Fibroblast of mammary gland (primary cell): Measurements from ENCODE around the gene ERFE.
A peak's percentile ranks its signal among the peaks of the same experiment; 100 is the strongest.

ENCODE experiments used
- DNase-seq: peaks from one replicate; pipeline ENCODE4 v3.0.0-alpha.2; 2010; ENCODE audit warnings: low read depth
- H3K4me3 ChIP-seq: 2 replicates; pipeline ENCODE4 v1.5.1; 2011; ENCODE audit warnings: low read depth, mild to moderate bottlenecking, low read length, moderate library complexity; ENCODE audit not compliant: control insufficient read depth
- TF ChIP-seq, protein P1 (sequence below): conservative IDR thresholded peaks from 2 replicates; pipeline ENCODE4 v1.5.1; 2011; ENCODE audit warnings: low read depth, low read length, inconsistent platforms; ENCODE audit not compliant: control insufficient read depth, insufficient read depth

The ERFE gene

DNA sequence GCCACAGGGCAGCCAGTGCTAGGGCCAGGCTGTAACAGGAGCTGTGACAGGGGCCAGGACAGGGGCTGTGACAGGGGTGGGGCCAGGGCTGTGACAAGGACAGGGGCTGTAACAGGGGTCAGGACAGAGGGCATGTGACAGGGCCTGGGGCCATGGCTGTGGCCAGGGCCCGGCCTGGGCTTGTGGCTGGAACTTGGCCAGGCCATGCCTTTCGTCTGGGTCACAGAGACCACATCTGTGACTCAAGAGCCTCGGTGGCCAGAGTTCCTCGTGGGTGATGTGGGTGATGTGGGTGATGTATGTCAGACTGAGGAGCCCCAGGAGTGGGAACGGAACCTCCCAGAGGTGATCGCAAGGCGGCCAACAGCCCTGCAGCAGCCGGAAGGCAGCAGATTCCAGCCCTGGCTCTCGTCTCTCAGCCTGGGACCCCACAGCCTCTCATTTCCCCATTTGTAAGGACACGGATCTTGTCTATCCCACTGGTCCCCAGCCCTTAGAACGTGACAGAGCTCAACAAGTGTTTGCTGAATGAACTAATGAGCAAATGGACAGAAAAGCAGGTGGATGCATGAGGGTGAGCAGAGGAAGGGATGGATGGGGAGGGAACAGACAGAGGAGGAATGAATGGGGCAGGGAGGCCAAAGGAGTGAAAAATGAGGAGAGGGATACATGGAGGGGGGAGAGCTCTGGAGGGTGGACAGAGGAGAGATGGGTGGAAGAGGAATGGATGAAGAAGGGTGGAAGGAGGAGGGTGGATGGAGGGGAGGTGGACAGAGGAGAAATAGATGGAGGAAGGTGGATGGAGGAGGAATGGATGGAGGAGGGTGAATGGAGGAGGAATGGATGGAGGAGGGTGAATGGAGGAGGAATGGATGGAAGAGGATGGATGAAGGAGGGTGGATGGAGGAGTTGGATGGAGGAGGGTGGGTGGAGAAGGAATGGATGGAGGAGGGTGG lies 41.3 kb upstream of the ERFE start:
- TF ChIP-seq, protein P1, sequence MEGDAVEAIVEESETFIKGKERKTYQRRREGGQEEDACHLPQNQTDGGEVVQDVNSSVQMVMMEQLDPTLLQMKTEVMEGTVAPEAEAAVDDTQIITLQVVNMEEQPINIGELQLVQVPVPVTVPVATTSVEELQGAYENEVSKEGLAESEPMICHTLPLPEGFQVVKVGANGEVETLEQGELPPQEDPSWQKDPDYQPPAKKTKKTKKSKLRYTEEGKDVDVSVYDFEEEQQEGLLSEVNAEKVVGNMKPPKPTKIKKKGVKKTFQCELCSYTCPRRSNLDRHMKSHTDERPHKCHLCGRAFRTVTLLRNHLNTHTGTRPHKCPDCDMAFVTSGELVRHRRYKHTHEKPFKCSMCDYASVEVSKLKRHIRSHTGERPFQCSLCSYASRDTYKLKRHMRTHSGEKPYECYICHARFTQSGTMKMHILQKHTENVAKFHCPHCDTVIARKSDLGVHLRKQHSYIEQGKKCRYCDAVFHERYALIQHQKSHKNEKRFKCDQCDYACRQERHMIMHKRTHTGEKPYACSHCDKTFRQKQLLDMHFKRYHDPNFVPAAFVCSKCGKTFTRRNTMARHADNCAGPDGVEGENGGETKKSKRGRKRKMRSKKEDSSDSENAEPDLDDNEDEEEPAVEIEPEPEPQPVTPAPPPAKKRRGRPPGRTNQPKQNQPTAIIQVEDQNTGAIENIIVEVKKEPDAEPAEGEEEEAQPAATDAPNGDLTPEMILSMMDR: no peak
- H3K4me3 ChIP-seq: no peak overlapping the region
- DNase-seq: peak; percentile 20

DNA sequence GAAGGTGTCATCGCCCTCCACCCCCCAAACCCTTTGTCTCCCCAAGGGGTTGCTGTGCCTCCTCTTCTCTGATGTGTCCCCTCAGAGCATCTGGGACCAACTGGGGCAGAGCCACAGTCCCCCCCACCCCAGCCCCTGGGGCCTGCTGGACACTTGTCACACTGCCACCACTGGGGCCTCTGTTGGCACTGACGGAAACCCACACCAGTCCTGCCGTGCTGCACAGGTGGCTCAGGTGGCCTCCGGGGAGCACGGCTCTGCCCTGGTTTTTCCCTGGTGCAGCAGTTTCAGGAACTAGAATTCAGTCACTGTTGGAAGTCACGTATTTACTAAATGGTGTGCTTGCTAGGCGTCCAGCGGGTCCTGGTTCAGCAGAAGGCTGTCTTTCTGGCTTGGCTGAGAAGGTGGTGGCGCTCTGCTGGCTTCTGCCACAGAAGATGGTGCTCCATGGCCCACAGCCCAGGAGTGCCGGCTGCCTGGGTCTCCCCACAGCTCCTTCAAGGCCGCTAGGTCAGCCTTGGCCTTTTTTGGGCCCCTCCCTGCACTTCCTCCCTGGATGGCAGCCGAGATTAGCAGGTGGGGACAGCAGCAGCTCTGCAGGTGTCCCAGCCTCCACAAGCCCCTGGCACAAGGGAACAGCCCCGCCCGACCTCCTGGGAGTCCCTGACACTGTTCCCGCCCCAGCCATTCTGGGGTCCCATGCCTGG lies 38.9 kb upstream of the ERFE start:
- TF ChIP-seq, protein P1: no peak
- DNase-seq: no peak
- no peak overlapping the region for H3K4me3 ChIP-seq

DNA sequence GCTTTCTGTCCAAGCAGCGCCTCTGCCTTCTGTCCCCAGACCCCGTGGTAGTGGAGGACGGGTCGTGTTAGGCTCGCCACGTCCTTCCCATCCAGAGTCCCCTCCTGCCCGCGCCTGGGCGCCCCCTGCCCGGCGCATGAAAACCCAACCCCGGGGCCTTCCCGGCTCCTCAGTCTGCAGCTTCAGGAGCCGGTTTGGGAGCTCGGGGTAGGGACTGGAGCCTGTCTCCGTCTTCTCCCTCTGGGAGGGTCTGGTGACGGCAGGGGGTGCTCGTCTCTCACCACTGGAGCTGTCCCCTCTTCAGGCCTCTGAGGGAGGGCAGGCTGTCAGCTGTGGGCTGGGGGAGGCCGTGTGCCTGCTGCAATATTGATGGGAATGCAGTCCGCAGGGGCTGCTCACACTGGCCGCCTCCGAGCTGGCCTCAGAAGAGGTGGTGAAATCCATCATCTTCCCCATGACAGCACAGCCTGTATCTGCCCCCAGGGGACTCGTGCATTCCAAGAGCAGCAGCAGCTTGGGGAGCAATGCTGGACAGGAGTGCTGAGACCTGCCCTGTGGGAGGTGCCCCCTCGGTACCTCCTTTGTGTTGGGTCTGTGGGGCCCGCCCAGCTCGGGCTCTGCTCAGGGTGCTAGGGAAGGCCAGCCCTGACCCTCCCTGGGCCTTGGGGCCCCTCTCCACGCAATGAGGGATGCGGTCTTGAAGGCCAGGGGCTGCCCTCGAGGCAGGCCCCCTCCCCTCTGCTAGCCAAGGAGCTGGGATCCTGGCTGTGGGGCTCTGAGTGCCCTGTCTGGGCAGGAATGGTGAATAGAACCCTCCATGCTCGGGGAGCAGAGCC lies 38.1 kb upstream of the ERFE start:
- DNase-seq: no peak
- TF ChIP-seq, protein P1: no peak
- no peak overlapping the region for H3K4me3 ChIP-seq

DNA sequence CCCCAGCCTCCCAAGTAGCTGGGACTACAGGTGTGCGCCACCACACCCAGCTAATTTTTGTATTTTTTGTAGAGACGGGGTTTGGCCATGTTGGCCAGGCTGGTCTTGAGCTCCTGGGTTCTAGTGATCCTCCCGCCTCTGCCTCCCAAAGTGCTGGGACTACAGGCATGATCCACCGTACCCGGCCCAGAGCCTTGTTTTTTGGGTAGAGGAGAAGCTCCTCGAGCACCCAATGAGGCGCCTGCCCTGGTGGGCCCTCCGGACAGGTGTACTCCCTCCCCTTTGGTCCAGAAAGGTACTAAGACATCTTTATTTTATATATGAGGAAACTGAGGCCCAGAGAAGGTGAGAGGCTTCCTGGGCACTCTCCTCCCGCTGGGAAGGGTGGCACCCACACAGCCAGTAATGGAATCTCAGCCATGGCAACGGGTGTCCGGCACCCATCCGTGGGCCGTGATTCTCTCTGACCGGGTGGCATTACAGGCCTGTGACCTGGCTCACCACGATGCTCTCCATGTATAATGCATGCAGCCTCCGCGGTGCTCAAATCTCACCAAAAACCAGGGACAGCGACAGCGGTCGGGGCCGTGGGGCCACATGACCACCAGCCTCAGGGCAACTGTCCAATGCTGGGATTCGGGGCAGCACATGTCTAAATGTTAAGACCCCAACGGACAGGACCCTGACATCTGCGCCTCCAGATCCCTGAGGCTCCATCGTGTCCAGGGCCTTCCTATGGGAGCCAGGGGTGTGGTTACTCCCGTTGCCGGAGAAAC lies 37.1 kb upstream of the ERFE start:
- DNase-seq: no peak
- H3K4me3 ChIP-seq: no peak overlapping the region
- TF ChIP-seq, protein P1: no peak

DNA sequence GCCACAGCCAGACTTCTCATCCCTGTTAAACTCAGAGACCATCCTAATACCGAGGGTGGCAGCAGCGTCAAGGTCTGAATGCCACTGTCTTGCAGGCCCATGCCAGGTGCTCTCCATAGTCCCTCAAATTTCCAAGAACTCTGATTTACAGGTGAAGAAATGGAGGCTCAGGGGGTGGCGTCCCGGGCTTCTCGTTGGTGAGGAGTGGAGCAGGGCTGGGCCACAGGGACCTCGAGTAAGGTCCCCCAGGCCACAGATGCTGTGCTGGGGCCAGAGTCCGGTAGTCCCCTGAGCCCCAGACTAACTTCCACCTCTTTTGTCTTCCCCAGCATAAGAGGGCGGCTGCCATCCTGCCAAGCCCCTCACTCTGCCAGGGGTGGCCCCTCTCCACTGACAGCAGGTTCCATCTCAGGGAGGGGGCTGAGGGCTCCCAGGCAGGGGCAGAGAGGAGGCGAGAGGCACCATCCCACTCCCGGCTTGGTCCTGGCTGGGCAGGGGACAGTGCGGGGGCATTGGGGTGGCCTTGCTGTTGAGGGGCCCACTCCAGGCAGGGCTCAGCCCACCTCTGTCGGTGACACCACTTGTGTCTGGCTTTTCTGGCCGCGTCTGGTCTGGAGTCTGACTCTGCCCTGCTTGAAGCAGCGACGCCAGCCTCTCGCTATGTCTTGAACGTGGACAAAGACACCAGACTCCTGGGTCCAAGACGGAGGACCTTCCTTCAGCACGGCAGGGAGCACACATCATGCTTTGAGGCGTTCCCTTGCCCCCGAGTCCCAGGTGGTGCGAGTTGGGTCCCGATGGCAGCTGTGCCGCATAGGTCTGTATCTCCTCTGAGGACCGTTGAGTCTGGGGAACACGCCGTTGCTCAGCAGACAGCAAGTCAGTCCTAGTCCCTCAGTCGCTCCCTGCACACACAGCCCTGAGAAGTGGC lies 36.2 kb upstream of the ERFE start:
- no peak overlapping the region for H3K4me3 ChIP-seq
- TF ChIP-seq, protein P1: no peak
- DNase-seq: no peak
